ENCODE data around the gene FRAT2.

- no peak for TF ChIP-seq CTCF (IDR thresholded peaks at IDR 0.05)
- no peak for TF ChIP-seq POLR2A (IDR thresholded peaks at IDR 0.05; ENCODE audit: low read depth)
Measured at GRCh38 chr10:97349752-97350513, 15.4 kb upstream of the FRAT2 start.

All from esophagus muscularis mucosa (tissue), 3 donors.